Gastroesophageal sphincter (tissue), 4 donors: ENCODE results near the gene DIP2C. TPM values are rescaled to one million over a fixed set of nuclear protein-coding genes. Genes with fewer than 3 reads are reported as not detected.

Source experiments
- ATAC-seq: fragments of 150-250 bp; one replicate; pipeline ENCODE4 v1.9.1; 2016; ENCODE audit warnings: mild to moderate bottlenecking, moderate library complexity
- H3K27ac ChIP-seq, 4 donors: fragments of 200-600 bp; sonication (generic) in 3 of 4; 1 replicate in 3 of 4; 2 replicates in 1 of 4; pipeline ENCODE4 v1.5.1; 2016 to 2019
- H3K27me3 ChIP-seq: fragments of 200-600 bp; sonication (generic); one replicate; pipeline ENCODE4 v1.5.1; 2019
- H3K36me3 ChIP-seq, 2 donors: fragments of 200-600 bp; sonication (generic); one replicate each; pipeline ENCODE4 v1.5.1; 2019; ENCODE audit warnings: control low read depth in 1 of 2
- H3K4me1 ChIP-seq, 3 donors: fragments of 200-600 bp; sonication (generic); 1 replicate in 2 of 3; 2 replicates in 1 of 3; pipeline ENCODE4 v1.5.1; 2016 to 2019; ENCODE audit warnings: control low read depth in 2 of 3
- H3K4me3 ChIP-seq, 2 donors: fragments of 200-600 bp; sonication (generic); one replicate each; pipeline ENCODE4 v1.5.1; 2019; ENCODE audit warnings: mild to moderate bottlenecking in 1 of 2, moderate library complexity in 1 of 2
- H3K9me3 ChIP-seq, 3 donors: fragments of 200-600 bp; sonication (generic); one replicate each; pipeline ENCODE4 v1.5.1; 2017 to 2019; ENCODE audit warnings: control low read depth in 2 of 3
- CTCF ChIP-seq, 4 experiments: fragments of 200-600 bp in 2 of 4; fragments of 450-650 bp in 2 of 4; sonication (generic) in 1 of 4; IDR thresholded peaks; one replicate each; pipeline ENCODE4 v1.5.1; 2017 to 2019; ENCODE audit warnings: antibody characterized with exemption in 4 of 4, mild to moderate bottlenecking in 2 of 4, moderate library complexity in 2 of 4
- EP300 ChIP-seq: sonication (generic); formaldehyde crosslinking; IDR thresholded peaks from one replicate; pipeline ENCODE4 v1.6.1; 2017; ENCODE audit warnings: antibody characterized with exemption, mild to moderate bottlenecking
- POLR2A ChIP-seq, 2 donors: fragments of 450-650 bp; IDR thresholded peaks; one replicate each; pipeline ENCODE4 v1.6.1; 2017; ENCODE audit warnings: antibody characterized with exemption in 2 of 2, mild to moderate bottlenecking in 2 of 2, moderate library complexity in 1 of 2
- POLR2AphosphoS5 ChIP-seq: sonication (generic); formaldehyde crosslinking; IDR thresholded peaks from one replicate; pipeline ENCODE4 v1.6.1; 2017; ENCODE audit warnings: antibody characterized with exemption
- WGBS, 2 donors: methylation state at CpG; one replicate each; pipeline ENCODE4 v1.1.5; 2018; ENCODE audit warnings: low coverage in 1 of 2; 5-methylcytosine and 5-hydroxymethylcytosine counted together
- total RNA-seq, 4 donors: library from RNA; depleted of rRNA; stranded (reverse); fragments of >200 nt; gene quantifications; one replicate each; pipeline ENCODE4 v1.1.0, GENCODE V29; 2016

DIP2C gene
- total RNA-seq, 4 donors from 2014 or later: 40.8 to 73.8 (median 47.7) TPM

DNA sequence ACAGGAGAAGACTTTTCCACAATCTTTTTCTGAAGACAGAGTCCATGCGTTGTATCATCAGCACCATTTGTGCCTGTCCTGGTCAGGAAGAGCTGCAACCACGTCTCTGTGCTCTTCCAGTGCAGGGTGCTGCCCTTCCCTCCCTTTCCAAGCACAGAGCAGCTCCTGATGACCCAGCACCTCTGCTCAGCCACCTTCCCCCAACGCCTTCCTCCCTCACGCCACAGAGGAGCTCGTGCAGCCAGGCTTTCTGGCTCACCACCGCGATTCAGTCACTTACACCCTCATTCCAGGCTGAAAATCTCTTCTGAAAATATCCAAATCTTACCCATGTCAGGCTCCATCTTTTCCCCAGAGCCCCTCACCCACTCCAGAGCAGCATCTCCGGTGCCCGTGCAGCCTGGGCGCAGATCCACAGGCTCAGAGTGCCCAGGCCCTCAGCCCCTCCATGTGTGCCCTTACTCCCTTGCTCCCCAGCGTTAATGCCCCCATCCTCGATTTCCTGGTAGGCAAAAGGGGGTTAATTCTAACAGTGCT lies 181.5 kb downstream of the DIP2C start:
- WGBS, 2 donors: 83 to 91% methylated on average over 12 of the region's 12 CpGs
- Histone ChIP-seq H3K27ac (peak overlapping the region in 1 of 4 donors; percentile 86), H3K9me3 (no peaks in the 10 kb centered on the region), H3K27me3 (no peaks in the 10 kb centered on the region), H3K36me3 (peaks cover 0 to 17% of the 10 kb centered on the region in 2 donors), H3K4me3 (no peak overlapping the region), H3K4me1 (peaks cover 0 to 75% (median 21%) of the 10 kb centered on the region in 3 donors)
- TF ChIP-seq POLR2A (IDR thresholded peaks at IDR 0.05) (no peak), CTCF (IDR thresholded peaks at IDR 0.05) (no peak), EP300 (no peak), POLR2AphosphoS5 (no peak)
- no peak for ATAC-seq

GRCh38 chr10:507355-507699 lies 182.1 kb downstream of the DIP2C start:
- Histone ChIP-seq H3K9me3 (no peaks in the 10 kb centered on the region), H3K36me3 (peaks cover 0 to 17% of the 10 kb centered on the region in 2 donors), H3K4me3 (no peak overlapping the region), H3K4me1 (peaks cover 0 to 68% (median 21%) of the 10 kb centered on the region in 3 donors), H3K27me3 (no peaks in the 10 kb centered on the region), H3K27ac (no peak overlapping the region)
- no peak for ATAC-seq
- TF ChIP-seq POLR2AphosphoS5: no peak
- TF ChIP-seq EP300: no peak
- TF ChIP-seq POLR2A (IDR thresholded peaks at IDR 0.05): no peak
- no peak for TF ChIP-seq CTCF (IDR thresholded peaks at IDR 0.05)
- WGBS, 2 donors: 96 to 97% methylated on average over 4 to 9 of the region's 16 CpGs

- Histone ChIP-seq H3K36me3 (peaks cover 0 to 17% of the 10 kb centered on the region in 2 donors), H3K4me1 (peaks cover 0 to 64% (median 18%) of the 10 kb centered on the region in 3 donors), H3K4me3 (no peak overlapping the region), H3K9me3 (no peaks in the 10 kb centered on the region), H3K27me3 (no peaks in the 10 kb centered on the region), H3K27ac (no peak overlapping the region)
- TF ChIP-seq CTCF (IDR thresholded peaks at IDR 0.05): no peak
- no peak for TF ChIP-seq POLR2A (IDR thresholded peaks at IDR 0.05)
- TF ChIP-seq POLR2AphosphoS5: no peak
- TF ChIP-seq EP300: no peak
- 87 to 98% methylated on average over 5 to 8 of the region's 32 CpGs for WGBS, 2 donors
- no peak for ATAC-seq
Measured at GRCh38 chr10:506451-507354, 182.8 kb downstream of the DIP2C start.

- H3K27ac ChIP-seq: no peak overlapping the region
- no peak for ATAC-seq
- no peak overlapping the region for H3K4me3 ChIP-seq
- 75% methylated on average over 3 of the region's 3 CpGs; no CpG with 5 or more reads in 1 of the 2 donors for WGBS, 2 donors
- H3K27me3 ChIP-seq: no peaks in the 10 kb centered on the region
- no peaks in the 10 kb centered on the region for H3K9me3 ChIP-seq
- peaks cover 0 to 64% (median 13%) of the 10 kb centered on the region in 3 donors for H3K4me1 ChIP-seq
- H3K36me3 ChIP-seq: peaks cover 0 to 17% of the 10 kb centered on the region in 2 donors
- TF ChIP-seq CTCF (IDR thresholded peaks at IDR 0.05) (no peak), EP300 (no peak), POLR2AphosphoS5 (no peak), POLR2A (IDR thresholded peaks at IDR 0.05) (no peak)
Measured at GRCh38 chr10:505419-505818, 184.0 kb downstream of the DIP2C start.

DNA sequence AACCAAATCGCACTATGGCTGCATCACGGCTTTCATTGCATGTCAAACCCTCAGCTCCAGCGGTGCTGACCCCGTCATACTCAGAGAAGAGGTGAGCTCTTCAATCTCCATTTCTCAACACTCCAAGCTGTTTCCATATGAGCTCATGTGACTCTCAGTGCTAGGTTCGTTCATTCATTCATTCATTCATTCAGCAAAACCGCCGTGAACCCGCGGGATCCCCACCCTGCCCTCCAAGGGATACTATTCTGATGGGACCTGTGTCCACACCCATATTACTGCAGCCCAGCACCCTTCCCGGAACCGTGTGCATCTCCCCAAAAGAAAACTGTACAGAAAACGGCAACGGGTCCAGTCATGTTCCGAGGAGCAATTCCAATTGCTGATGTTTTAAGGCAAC lies 184.7 kb downstream of the DIP2C start:
- peaks cover 0 to 17% of the 10 kb centered on the region in 2 donors for H3K36me3 ChIP-seq
- 85 to 92% methylated on average over 13 to 14 of the region's 14 CpGs for WGBS, 2 donors
- TF ChIP-seq POLR2A (IDR thresholded peaks at IDR 0.05) (no peak), CTCF (IDR thresholded peaks at IDR 0.05) (no peak), POLR2AphosphoS5 (no peak), EP300 (no peak)
- H3K4me3 ChIP-seq: no peak overlapping the region
- no peak for ATAC-seq
- H3K27me3 ChIP-seq: no peaks in the 10 kb centered on the region
- no peak overlapping the region for H3K27ac ChIP-seq
- H3K4me1 ChIP-seq: peaks cover 0 to 64% (median 14%) of the 10 kb centered on the region in 3 donors
- no peaks in the 10 kb centered on the region for H3K9me3 ChIP-seq
